Bronchial epithelial cell (primary cell): ENCODE data around the gene ACACB. TPM values are rescaled to one million over a fixed set of nuclear protein-coding genes. Genes with fewer than 3 reads are reported as not detected.
A peak's percentile ranks its signal among the peaks of the same experiment; 100 is the strongest.

Source experiments
- DNase-seq: peaks from one replicate; pipeline ENCODE4 v3.0.0-alpha.2; 2010; ENCODE audit warnings: low read depth
- FAIRE-seq: peaks from 2 replicates; lab custom pipeline; 2011; peaks lifted over from hg19 to GRCh38; lab: Jason Lieb, UNC
- H3K27me3 ChIP-seq: 2 replicates; pipeline ENCODE4 v1.5.1; 2011; ENCODE audit warnings: low read length; ENCODE audit not compliant: control insufficient read depth, insufficient read depth
- H3K36me3 ChIP-seq: 2 replicates; pipeline ENCODE4 v1.5.1; 2011; ENCODE audit warnings: low read length; ENCODE audit not compliant: control insufficient read depth, insufficient read depth
- H3K4me3 ChIP-seq: 2 replicates; pipeline ENCODE4 v1.5.1; 2011; ENCODE audit warnings: mild to moderate bottlenecking, low read depth, low read length, control low read depth
- total RNA-seq: library from RNA; depleted of rRNA; stranded (reverse); fragments of >200 nt; gene quantifications from 2 replicates; pipeline ENCODE4 v1.2.1, GENCODE V29; 2014
- TF ChIP-seq, protein P1 (sequence below): IDR thresholded peaks from 2 replicates; pipeline ENCODE4 v1.5.1; 2011; ENCODE audit warnings: mild to moderate bottlenecking, moderate library complexity, low read length, control low read depth, inconsistent platforms; ENCODE audit not compliant: insufficient read depth, severe bottlenecking

Gene ACACB
- total RNA-seq, 1 donor from 2014 or later, result 0.79 TPM

DNA sequence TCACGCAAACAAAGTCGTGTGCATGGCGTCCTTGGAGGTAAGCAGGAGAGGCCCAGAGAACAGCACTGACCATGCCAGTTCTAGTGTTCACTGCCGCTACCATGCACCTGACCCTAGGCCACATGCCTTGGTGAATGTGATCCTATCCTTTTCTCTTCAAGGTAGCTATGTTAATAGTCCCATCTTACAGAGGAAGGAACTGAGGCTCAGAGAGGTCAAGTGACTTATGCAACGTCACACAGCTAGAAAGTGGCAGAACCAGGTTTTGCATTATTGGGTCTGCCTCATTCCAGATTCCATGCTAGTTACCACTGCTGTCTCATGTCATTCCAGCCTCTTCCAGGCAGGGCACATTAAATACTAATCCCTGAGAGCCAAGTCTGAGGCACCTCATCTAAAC lies 107.5 kb downstream of the ACACB start:
- DNase-seq (no peak), FAIRE-seq (peak; percentile 47)
- Histone ChIP-seq H3K4me3 (no peak overlapping the region), H3K27me3 (no peaks in the 10 kb centered on the region), H3K36me3 (no peaks in the 10 kb centered on the region)
- TF ChIP-seq, protein P1, sequence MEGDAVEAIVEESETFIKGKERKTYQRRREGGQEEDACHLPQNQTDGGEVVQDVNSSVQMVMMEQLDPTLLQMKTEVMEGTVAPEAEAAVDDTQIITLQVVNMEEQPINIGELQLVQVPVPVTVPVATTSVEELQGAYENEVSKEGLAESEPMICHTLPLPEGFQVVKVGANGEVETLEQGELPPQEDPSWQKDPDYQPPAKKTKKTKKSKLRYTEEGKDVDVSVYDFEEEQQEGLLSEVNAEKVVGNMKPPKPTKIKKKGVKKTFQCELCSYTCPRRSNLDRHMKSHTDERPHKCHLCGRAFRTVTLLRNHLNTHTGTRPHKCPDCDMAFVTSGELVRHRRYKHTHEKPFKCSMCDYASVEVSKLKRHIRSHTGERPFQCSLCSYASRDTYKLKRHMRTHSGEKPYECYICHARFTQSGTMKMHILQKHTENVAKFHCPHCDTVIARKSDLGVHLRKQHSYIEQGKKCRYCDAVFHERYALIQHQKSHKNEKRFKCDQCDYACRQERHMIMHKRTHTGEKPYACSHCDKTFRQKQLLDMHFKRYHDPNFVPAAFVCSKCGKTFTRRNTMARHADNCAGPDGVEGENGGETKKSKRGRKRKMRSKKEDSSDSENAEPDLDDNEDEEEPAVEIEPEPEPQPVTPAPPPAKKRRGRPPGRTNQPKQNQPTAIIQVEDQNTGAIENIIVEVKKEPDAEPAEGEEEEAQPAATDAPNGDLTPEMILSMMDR, result no peak

DNA sequence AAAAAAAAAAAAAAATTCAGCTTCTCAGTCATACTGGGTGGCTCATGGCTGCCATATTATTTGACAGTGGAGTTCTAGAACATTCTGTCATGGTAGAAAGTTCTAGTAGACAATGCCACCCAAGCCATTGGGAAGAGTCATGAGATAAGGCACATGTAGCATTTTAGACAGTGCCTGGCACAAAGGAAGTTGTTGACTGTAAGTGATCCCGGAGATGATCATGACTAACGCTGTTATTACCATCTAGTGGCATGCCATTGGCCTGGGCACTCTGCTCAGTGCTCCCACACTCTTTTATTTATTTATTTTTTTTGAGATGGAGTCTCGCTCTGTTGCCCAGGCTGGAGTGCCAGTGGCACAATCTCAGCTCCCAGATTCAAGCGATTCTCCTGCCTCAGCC lies 112.3 kb downstream of the ACACB start:
- FAIRE-seq (no peak), DNase-seq (no peak)
- no peaks in the 10 kb centered on the region for H3K36me3 ChIP-seq
- H3K27me3 ChIP-seq, result no peaks in the 10 kb centered on the region
- no peak overlapping the region for H3K4me3 ChIP-seq
- TF ChIP-seq, protein P1, result no peak

DNA sequence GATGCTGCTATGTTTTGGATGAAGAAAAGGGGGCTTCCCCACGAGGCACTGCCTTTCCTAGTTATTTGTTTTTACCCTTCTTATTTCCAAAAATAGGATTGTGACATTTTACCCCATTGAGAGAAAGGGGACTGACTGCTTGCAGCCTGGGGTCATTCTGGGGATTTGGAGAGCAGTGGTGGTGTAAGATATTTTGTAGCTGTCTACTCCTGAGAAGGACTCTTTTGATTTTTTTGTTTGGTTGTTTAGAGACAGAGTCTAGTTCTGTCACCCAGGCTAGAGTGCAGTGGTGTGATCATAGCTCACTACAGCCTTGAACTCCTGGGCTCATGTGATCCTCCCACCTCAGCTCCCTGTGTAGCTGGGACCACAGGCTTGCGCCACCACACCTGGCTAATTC lies 113.8 kb downstream of the ACACB start:
- Histone ChIP-seq H3K36me3 (no peaks in the 10 kb centered on the region), H3K4me3 (no peak overlapping the region), H3K27me3 (no peaks in the 10 kb centered on the region)
- TF ChIP-seq, protein P1, result no peak
- FAIRE-seq, result no peak
- DNase-seq, result no peak

DNA sequence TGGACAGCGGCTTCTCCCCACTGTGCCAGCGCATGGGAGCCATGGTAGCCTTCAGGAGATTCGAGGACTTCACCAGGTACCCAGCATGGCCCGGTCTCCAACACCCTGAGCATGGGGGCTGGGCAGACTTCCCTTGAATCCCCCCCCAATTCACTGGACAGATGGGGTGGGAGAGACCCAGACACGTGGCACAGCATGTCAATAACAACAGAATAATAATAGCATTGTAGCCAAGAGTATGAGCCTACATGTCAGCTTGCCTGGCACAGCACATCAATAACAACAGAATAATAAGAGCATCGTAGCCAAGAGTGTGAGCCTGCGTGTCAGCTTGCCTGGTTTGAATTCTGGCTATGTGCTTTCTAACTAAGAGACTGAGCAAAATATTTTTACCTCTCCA lies 116.3 kb downstream of the ACACB start:
- TF ChIP-seq, protein P1, result no peak
- FAIRE-seq, result no peak
- no peaks in the 10 kb centered on the region for H3K36me3 ChIP-seq

DNA sequence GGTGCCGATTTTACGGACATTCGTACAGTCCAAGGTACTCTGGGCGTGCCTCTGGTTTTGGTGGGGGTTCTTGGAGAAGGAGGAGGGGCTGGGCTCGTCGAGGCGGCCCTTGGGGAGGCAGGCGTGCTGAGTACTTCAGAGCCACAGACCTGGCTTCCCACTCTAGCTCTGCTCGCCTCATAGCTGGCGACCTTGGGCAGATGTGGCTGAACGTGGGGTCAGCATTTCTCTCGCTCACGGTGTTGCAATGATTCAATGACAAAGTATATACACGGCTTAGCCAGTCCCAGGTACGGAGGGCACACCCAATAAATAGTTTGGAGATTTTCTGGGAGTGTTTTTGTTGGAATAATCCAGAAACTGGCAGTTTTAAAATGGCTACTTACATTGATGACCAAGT lies 117.6 kb downstream of the ACACB start:
- TF ChIP-seq, protein P1, result no peak
- H3K36me3 ChIP-seq, result no peaks in the 10 kb centered on the region
- FAIRE-seq, result no peak
- H3K4me3 ChIP-seq, result no peak overlapping the region
- no peak for DNase-seq
- H3K27me3 ChIP-seq, result no peaks in the 10 kb centered on the region

More for the DNA sequence above, 116.3 kb downstream of the ACACB start:
- Histone ChIP-seq H3K4me3 (no peak overlapping the region), H3K27me3 (no peaks in the 10 kb centered on the region)
- no peak for DNase-seq

DNA sequence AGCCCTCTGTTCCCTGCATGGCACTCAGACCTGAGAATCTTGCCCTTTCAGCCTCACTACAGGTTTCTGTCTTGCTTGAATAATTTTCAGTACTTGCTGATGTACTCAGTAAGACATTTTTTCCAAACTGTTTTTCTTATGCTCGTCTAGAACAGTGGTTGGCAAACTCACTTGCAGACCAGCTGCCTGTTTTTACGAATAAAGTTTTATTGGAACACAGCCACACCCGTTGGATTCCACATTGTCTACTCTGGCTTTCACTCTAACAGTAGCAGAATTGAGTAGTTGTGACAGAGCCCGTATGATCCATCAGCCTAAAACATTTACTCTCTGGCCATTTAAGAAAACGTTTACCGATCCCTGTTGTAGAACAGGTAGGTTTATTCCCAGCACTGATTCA lies 119.9 kb downstream of the ACACB start:
- TF ChIP-seq, protein P1, result no peak
- H3K27me3 ChIP-seq, result no peaks in the 10 kb centered on the region
- H3K36me3 ChIP-seq, result no peaks in the 10 kb centered on the region
- FAIRE-seq, result peak; percentile 47
- no peak overlapping the region for H3K4me3 ChIP-seq
- no peak for DNase-seq
